ENCODE results near the gene EXOC6B.

Gene EXOC6B

GRCh38 chr2:72367530-72368225 is 458.2 kb downstream of the EXOC6B start:
- H3K27ac ChIP-seq: no peak overlapping the region
- TF ChIP-seq ZFX (IDR thresholded peaks at IDR 0.05; ENCODE audit: borderline replicate concordance): no peak
- peak; percentile 42 for TF ChIP-seq CTCF (IDR thresholded peaks at IDR 0.05)

GRCh38 chr2:72363406-72363805 is 462.4 kb downstream of the EXOC6B start:
- TF ChIP-seq CTCF (IDR thresholded peaks at IDR 0.05) (no peak), ZFX (IDR thresholded peaks at IDR 0.05; ENCODE audit: borderline replicate concordance) (no peak)

GRCh38 chr2:72362733-72363132 is 463.1 kb downstream of the EXOC6B start:
- no peak for TF ChIP-seq CTCF (IDR thresholded peaks at IDR 0.05)
- H3K27ac ChIP-seq: no peak overlapping the region

More at GRCh38 chr2:72363406-72363805, 462.4 kb downstream of the EXOC6B start:
- H3K27ac ChIP-seq: no peak overlapping the region

GRCh38 chr2:72361521-72361920 is 464.3 kb downstream of the EXOC6B start:
- no peak for TF ChIP-seq ZFX (IDR thresholded peaks at IDR 0.05; ENCODE audit: borderline replicate concordance)
- TF ChIP-seq CTCF (IDR thresholded peaks at IDR 0.05): no peak
- H3K27ac ChIP-seq: no peak overlapping the region

- TF ChIP-seq CTCF (IDR thresholded peaks at IDR 0.05): no peak
- TF ChIP-seq ZFX (IDR thresholded peaks at IDR 0.05; ENCODE audit: borderline replicate concordance): no peak
- H3K27ac ChIP-seq: no peak overlapping the region
Observed at GRCh38 chr2:72361042-72361441, 464.8 kb downstream of the EXOC6B start.

GRCh38 chr2:72350852-72351251 is 475.0 kb downstream of the EXOC6B start:
- TF ChIP-seq ZFX (IDR thresholded peaks at IDR 0.05; ENCODE audit: borderline replicate concordance) (no peak), CTCF (IDR thresholded peaks at IDR 0.05) (no peak)
- no peak overlapping the region for H3K27ac ChIP-seq

GRCh38 chr2:72349016-72349415 is 476.8 kb downstream of the EXOC6B start:
- no peak overlapping the region for H3K27ac ChIP-seq
- no peak for TF ChIP-seq ZFX (IDR thresholded peaks at IDR 0.05; ENCODE audit: borderline replicate concordance)
- TF ChIP-seq CTCF (IDR thresholded peaks at IDR 0.05): no peak
